Measurements from ENCODE around the gene GRB10. TPM values are rescaled to one million over a fixed set of nuclear protein-coding genes. Genes with fewer than 3 reads are reported as not detected.

The GRB10 gene
- total RNA-seq, 1 experiment from 2014 or later = 38.3 TPM

DNA sequence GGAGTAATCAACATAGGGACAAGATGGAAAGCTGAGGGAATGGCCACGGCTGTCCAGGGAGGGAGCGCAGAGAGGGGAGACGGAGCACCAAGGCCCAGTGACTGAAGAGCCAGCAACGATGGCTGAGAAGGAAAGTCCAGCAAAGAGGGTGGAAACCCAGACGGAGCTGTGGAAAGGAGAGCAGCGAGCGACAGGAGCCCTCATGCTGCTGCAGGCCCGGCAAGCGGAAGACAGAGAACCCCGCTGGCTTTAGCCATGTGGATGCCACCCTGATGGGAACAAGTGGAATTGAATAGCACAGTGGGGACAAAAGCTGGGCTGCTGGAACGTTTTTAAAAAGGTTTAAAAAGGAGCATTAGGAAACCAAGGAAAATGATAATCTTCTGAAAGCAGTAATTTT, 134.6 kb downstream of the GRB10 start:
- H3K27ac ChIP-seq (ENCODE audit: low read length) = no peak overlapping the region
- in situ Hi-C loops (cut with HindIII; ENCODE audit: low pct_unique_long_range_greater_than_20kb, low sequenced_read_pairs) = no loop called here
- H3K36me3 ChIP-seq (ENCODE audit: control insufficient read depth, insufficient read depth, low read length) = no peaks in the 10 kb centered on the region
- TF ChIP-seq TCF7L2 (IDR thresholded peaks at IDR 0.05; ENCODE audit: low read depth, low read length) (no peak), CTCF (IDR thresholded peaks at IDR 0.05) (no peak), POLR2AphosphoS5 (IDR thresholded peaks at IDR 0.05; ENCODE audit: low read depth, low read length) (no peak)
- TF ChIP-seq, protein P1, sequence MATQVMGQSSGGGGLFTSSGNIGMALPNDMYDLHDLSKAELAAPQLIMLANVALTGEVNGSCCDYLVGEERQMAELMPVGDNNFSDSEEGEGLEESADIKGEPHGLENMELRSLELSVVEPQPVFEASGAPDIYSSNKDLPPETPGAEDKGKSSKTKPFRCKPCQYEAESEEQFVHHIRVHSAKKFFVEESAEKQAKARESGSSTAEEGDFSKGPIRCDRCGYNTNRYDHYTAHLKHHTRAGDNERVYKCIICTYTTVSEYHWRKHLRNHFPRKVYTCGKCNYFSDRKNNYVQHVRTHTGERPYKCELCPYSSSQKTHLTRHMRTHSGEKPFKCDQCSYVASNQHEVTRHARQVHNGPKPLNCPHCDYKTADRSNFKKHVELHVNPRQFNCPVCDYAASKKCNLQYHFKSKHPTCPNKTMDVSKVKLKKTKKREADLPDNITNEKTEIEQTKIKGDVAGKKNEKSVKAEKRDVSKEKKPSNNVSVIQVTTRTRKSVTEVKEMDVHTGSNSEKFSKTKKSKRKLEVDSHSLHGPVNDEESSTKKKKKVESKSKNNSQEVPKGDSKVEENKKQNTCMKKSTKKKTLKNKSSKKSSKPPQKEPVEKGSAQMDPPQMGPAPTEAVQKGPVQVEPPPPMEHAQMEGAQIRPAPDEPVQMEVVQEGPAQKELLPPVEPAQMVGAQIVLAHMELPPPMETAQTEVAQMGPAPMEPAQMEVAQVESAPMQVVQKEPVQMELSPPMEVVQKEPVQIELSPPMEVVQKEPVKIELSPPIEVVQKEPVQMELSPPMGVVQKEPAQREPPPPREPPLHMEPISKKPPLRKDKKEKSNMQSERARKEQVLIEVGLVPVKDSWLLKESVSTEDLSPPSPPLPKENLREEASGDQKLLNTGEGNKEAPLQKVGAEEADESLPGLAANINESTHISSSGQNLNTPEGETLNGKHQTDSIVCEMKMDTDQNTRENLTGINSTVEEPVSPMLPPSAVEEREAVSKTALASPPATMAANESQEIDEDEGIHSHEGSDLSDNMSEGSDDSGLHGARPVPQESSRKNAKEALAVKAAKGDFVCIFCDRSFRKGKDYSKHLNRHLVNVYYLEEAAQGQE (IDR thresholded peaks at IDR 0.05; ENCODE audit: insufficient read depth in 1 of 2, low read depth in 2 of 2, low read length in 1 of 2) = no peak
- intact Hi-C loops (cut with micrococcal nuclease; ENCODE audit: unreplicated experiment) = no loop called here
- BruUV-seq (replicated peaks) = no TSS peak
- no peaks in the 10 kb centered on the region for H3K4me1 ChIP-seq (ENCODE audit: control insufficient read depth, insufficient read depth, low read length)
- ATAC-seq (no peak), DNase-seq (ENCODE audit: low read depth, low spot score) (no peak)
- no peak overlapping the region for H3K4me3 ChIP-seq (ENCODE audit: low read depth in 2 of 2, low read length in 2 of 2)
- no peaks in the 10 kb centered on the region for H3K27me3 ChIP-seq (ENCODE audit: control insufficient read depth, insufficient read depth, low read length)
- ChIA-PET CTCF (interaction anchor here (0.7 kb wide), 1 partner anchor 58 kb away, joined by 3 read pairs; no protein-coding TSS in a partner anchor), POLR2A (interaction anchor here (0.6 kb wide), 1 partner anchor 71 kb away, joined by 5 read pairs; no protein-coding TSS in a partner anchor)
- no peaks in the 10 kb centered on the region for H3K9me3 ChIP-seq (ENCODE audit: control insufficient read depth, insufficient read depth, low read depth, low read length)

GRCh38 chr7:50647286-50647980, 135.3 kb downstream of the GRB10 start:
- H3K27ac ChIP-seq (ENCODE audit: low read length) = no peak overlapping the region
- BruUV-seq (replicated peaks) = no TSS peak
- TF ChIP-seq SIN3A (IDR thresholded peaks at IDR 0.05; ENCODE audit: borderline replicate concordance, insufficient read depth, low read depth, low read length) (no peak), POLR2AphosphoS5 (IDR thresholded peaks at IDR 0.05; ENCODE audit: low read depth, low read length) (no peak), TCF7L2 (IDR thresholded peaks at IDR 0.05; ENCODE audit: low read depth, low read length) (no peak), CTCF (IDR thresholded peaks at IDR 0.05) (no peak)
- TF ChIP-seq, protein P1 (IDR thresholded peaks at IDR 0.05; ENCODE audit: insufficient read depth in 1 of 2, low read depth in 2 of 2, low read length in 1 of 2) = no peak
- intact Hi-C loops (cut with micrococcal nuclease; ENCODE audit: unreplicated experiment) = no loop called here
- H3K4me3 ChIP-seq (ENCODE audit: low read depth in 2 of 2, low read length in 2 of 2) = no peak overlapping the region
- no peaks in the 10 kb centered on the region for H3K27me3 ChIP-seq (ENCODE audit: control insufficient read depth, insufficient read depth, low read length)
- CTCF ChIA-PET = interaction anchor here (0.6 kb wide), 1 partner anchor 126 kb away, joined by 11 read pairs; no protein-coding TSS in a partner anchor
- no peaks in the 10 kb centered on the region for H3K4me1 ChIP-seq (ENCODE audit: control insufficient read depth, insufficient read depth, low read length)
- DNase-seq (ENCODE audit: low read depth, low spot score) = no peak
- H3K36me3 ChIP-seq (ENCODE audit: control insufficient read depth, insufficient read depth, low read length) = no peaks in the 10 kb centered on the region
- ATAC-seq = no peak
- H3K9me3 ChIP-seq (ENCODE audit: control insufficient read depth, insufficient read depth, low read depth, low read length) = no peaks in the 10 kb centered on the region
- POLR2A ChIA-PET = no interaction called here
- in situ Hi-C loops (cut with HindIII; ENCODE audit: low pct_unique_long_range_greater_than_20kb, low sequenced_read_pairs) = no loop called here
